C1 segment of cervical spinal cord (tissue), 14 donors: ENCODE measurements around the gene SNX11.

Experiments used
- DNase-seq, 14 donors: peaks; one replicate each; lab custom pipeline; 2025; lab: John Stamatoyannopoulos, UW

The SNX11 gene

GRCh38 chr17:48161127-48161905, 53.8 kb downstream of the SNX11 start:
- DNase-seq = no peak

- no peak for DNase-seq
Measured at GRCh38 chr17:48162306-48162934, 54.9 kb downstream of the SNX11 start.

GRCh38 chr17:48162946-48163506, 55.5 kb downstream of the SNX11 start:
- DNase-seq = no peak

DNA sequence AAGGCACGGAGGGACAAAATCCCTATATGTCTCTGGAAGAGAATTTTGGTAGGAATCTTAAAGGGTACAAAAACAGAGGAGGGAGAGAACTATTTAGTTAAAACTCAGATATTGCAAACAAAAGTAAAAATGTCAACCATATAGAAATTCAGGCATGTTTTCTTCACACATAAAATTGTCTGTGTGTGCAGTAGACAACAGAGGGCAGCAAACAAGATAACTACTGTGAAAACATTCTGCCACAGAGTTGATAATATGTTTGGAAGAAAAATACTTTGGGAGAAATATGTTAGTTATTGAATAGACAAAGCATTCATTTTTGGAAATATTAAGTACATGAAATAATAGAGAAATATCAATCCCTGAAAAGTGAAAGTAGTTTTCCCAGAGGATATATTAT, 56.2 kb downstream of the SNX11 start:
- no peak for DNase-seq

DNA sequence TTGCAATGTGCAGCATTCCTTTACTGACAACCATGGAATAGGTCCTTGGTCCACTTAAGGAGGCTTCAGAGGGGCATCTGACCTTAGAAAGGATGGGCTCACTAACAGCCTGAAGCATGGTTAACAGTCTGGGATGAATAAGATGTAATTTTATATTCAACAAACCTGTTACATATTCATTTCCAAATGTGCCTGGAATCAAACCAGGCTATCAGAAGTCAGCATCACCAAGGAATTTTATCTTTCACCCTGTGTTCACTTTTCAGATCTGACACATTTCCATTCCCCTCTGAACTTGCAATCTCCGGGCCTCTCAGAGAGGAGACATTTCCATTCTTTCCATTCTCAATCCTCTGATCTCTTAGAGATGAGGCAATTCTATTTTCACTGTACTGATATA, 62.4 kb downstream of the SNX11 start:
- DNase-seq = no peak
